Heart left ventricle (tissue), 16 donors: ENCODE results near the gene FAM114A1. TPM values are rescaled to one million over a fixed set of nuclear protein-coding genes. Genes with fewer than 3 reads are reported as not detected.

Experiments
- ATAC-seq, 4 donors: fragments of 200-7000 bp; cut with Tn5 transposase; one replicate each; pipeline ENCODE4 v1.9.1; 2020 to 2022; ENCODE audit warnings: moderate library complexity in 4 of 4, mild to moderate bottlenecking in 3 of 4, moderate number of reproducible peaks in 1 of 4
- DNase-seq, 5 donors: peaks; one replicate each; pipeline ENCODE4 v3.0.0-alpha.2; 2020
- H3K27ac ChIP-seq, 12 donors: fragments of 200-600 bp; sonication (generic) in 4 of 12; one replicate each; pipeline versions ENCODE4 v1.5.0 to v1.8.0; 2016 to 2022; ENCODE audit warnings: mild to moderate bottlenecking in 2 of 12
- H3K27me3 ChIP-seq, 9 donors: fragments of 200-600 bp; sonication (generic) in 2 of 9; one replicate each; pipeline versions ENCODE4 v1.5.1 to v1.8.0; 2016 to 2022; ENCODE audit warnings: mild to moderate bottlenecking in 3 of 9
- H3K36me3 ChIP-seq, 9 donors: fragments of 200-600 bp; sonication (generic) in 2 of 9; one replicate each; pipeline versions ENCODE4 v1.5.0 to v1.8.0; 2018 to 2022; ENCODE audit warnings: mild to moderate bottlenecking in 2 of 9
- H3K4me1 ChIP-seq, 12 donors: fragments of 200-600 bp; sonication (generic) in 4 of 12; one replicate each; pipeline versions ENCODE4 v1.5.0 to v1.8.0; 2016 to 2022; ENCODE audit warnings: mild to moderate bottlenecking in 3 of 12
- H3K4me3 ChIP-seq, 12 donors: fragments of 200-600 bp; sonication (generic) in 4 of 12; one replicate each; pipeline versions ENCODE4 v1.5.0 to v1.8.0; 2017 to 2022; ENCODE audit warnings: mild to moderate bottlenecking in 9 of 12, moderate library complexity in 4 of 12
- H3K9me3 ChIP-seq, 12 donors: fragments of 200-600 bp; sonication (generic) in 4 of 12; one replicate each; pipeline versions ENCODE4 v1.5.0 to v1.8.0; 2016 to 2022; ENCODE audit warnings: mild to moderate bottlenecking in 1 of 12
- POLR2A ChIP-seq, 2 donors: fragments of 450-650 bp; IDR thresholded peaks; one replicate each; pipeline ENCODE4 v1.6.1; 2017; ENCODE audit warnings: antibody characterized with exemption in 2 of 2, mild to moderate bottlenecking in 2 of 2, moderate library complexity in 2 of 2
- whole genome bisulfite sequencing, 4 donors: extraction: QIAGEN DNeasy Blood & Tissue Kit in 2 of 4; methylation state at CpG; one replicate each; pipeline versions ENCODE4 v1.1.5 to v1.1.7; 2013 to 2018; 5-methylcytosine and 5-hydroxymethylcytosine counted together
- intact Hi-C, 10 donors: fragments of 100-400 bp; cut with DNase I; formaldehyde crosslinking; loops; one replicate each; pipeline versions ENCODE4 v1.11.1 to v1.14.2; 2022
- polyA plus RNA-seq, 2 donors: library from polyadenylated mRNA; stranded (reverse); fragments of 200-250 nt; gene quantifications; one replicate each; pipeline ENCODE4 v1.2.3, GENCODE V29; 2013
- total RNA-seq, 9 donors: library from RNA; depleted of rRNA in 2 of 9; stranded (reverse); fragments of >200 nt in 2 of 9; fragmentation: NEBNext Ultra II Directional in 3 of 9; extraction: Animal tissue kit (Norgen Biotek cat#: 25700) in 3 of 9; gene quantifications; one replicate each; pipeline versions ENCODE4 v1.1.0 to v1.2.4, GENCODE V29; 2016 to 2023
- TF ChIP-seq, protein P1 (sequence below), 12 donors: fragments of 200-600 bp; sonication (generic) in 4 of 12; IDR thresholded peaks; one replicate each; pipeline versions ENCODE4 v1.5.0 to v1.8.0; 2018 to 2022; ENCODE audit warnings: antibody characterized with exemption in 12 of 12, mild to moderate bottlenecking in 5 of 12
- donor health status: ischemic (EF 13 %, LVEDD 7.1; RV severe dilation, severe dysfunction).
- donor health status: healthy with polysubstance abuse.
- donor health status: DM: no; HTN: yes; CAD: no.
- donor health status: DM: no; HTN: no; CAD: no.
- donor health status: ischemic (EF 25% LVEDD 6.9; RV normal size, moderate dysfunction).
- donor health status: ischemic (EF 25% LVEDD 5.7; RV mildly dilated, moderate dysfunction).
- donor health status: healthy.
- donor health status: DM: yes; HTN: yes; CAD: no.
- donor health status: ischemic (EF 35%, LVEDD 5.7; RV mildly dilated, moderate dysfunction).
- donor health status: nonischemic (EF 11% LVEDD 7.7; RV severe dilation, severe dysfunction).
- donor health status: DM: yes; HTN: yes; CAD: no.
- donor health status: PGD.
- donor health status: ischemic (EF 29% LVEDD 5.4; RV normal size, mild dysfunction).
- donor health status: nonischemic (EF 23%, LVEDD 6.1; RV moderate dilation, normal function).

Gene FAM114A1
- total and polyA plus RNA-seq, 11 donors = 6.0 to 41.5 (median 23.2) TPM

DNA sequence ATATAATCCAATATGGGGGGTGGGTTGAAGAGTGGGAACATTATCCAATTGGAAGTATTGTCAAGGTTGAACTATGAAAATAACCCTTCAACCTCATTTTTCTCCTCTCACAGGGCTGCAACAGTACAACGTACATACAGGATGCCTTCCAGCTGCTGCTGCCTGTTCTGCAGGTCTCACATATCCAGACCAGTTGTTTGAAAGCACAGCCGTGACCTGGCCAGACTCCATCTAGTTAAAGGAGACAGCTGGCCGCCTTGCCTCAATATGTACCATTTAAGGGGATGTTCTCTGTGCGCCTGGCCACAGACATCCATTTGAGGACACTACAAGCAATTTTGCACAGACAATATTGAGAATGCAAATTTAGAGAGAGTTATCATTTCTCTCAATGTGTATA lies 75.7 kb downstream of the FAM114A1 start:
- no peak for TF ChIP-seq POLR2A (IDR thresholded peaks at IDR 0.05)
- TF ChIP-seq, protein P1, sequence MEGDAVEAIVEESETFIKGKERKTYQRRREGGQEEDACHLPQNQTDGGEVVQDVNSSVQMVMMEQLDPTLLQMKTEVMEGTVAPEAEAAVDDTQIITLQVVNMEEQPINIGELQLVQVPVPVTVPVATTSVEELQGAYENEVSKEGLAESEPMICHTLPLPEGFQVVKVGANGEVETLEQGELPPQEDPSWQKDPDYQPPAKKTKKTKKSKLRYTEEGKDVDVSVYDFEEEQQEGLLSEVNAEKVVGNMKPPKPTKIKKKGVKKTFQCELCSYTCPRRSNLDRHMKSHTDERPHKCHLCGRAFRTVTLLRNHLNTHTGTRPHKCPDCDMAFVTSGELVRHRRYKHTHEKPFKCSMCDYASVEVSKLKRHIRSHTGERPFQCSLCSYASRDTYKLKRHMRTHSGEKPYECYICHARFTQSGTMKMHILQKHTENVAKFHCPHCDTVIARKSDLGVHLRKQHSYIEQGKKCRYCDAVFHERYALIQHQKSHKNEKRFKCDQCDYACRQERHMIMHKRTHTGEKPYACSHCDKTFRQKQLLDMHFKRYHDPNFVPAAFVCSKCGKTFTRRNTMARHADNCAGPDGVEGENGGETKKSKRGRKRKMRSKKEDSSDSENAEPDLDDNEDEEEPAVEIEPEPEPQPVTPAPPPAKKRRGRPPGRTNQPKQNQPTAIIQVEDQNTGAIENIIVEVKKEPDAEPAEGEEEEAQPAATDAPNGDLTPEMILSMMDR (IDR thresholded peaks at IDR 0.05) = no peak
- peak overlapping the region in 1 of 12 donors; percentile 83 for H3K27ac ChIP-seq
- ATAC-seq (peak in 3 of 4 donors; percentile 59 to 84 (median 63)), DNase-seq (peak; percentile 22 to 75 (median 59))
- 69 to 83% (median 80%) methylated on average over 4 of the region's 4 CpGs for WGBS, 4 donors
- intact Hi-C loops = loop anchor here in 2 of 10 donors (10.0 kb wide), 1 partner anchor 101 kb away; no protein-coding TSS in a partner anchor
- H3K36me3 ChIP-seq = peaks cover 0 to 72% (median 56%) of the 10 kb centered on the region in 9 donors
- H3K27me3 ChIP-seq = no peaks in the 10 kb centered on the region
- H3K4me3 ChIP-seq = no peak overlapping the region
- H3K4me1 ChIP-seq = peaks cover 0 to 14% (median 0%) of the 10 kb centered on the region in 12 donors
- no peaks in the 10 kb centered on the region for H3K9me3 ChIP-seq

DNA sequence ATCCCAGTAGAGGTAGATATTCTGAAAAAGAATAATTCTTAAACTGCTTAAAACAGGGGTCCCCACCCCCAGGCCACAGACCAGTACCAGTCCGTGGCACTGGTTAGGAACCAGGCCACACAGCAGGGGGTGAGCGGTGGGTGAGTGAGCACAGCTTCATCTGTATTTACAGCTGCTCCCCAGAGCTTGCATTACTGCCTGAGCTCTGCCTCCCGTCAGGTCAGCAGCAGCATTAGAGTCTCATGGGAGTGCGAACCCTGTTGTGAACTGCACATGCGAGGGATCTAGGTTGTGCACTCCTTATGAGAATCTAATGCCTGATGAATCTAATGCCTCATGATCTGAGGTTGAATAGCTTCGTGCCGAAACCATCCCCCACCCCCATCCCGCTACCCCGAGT lies 76.8 kb downstream of the FAM114A1 start:
- 84 to 97% (median 95%) methylated on average over 9 of the region's 9 CpGs for WGBS, 4 donors
- peaks cover 0 to 25% (median 0%) of the 10 kb centered on the region in 12 donors for H3K4me1 ChIP-seq
- H3K4me3 ChIP-seq = no peak overlapping the region
- peaks cover 0 to 61% (median 45%) of the 10 kb centered on the region in 9 donors for H3K36me3 ChIP-seq
- intact Hi-C loops = loop anchor here in 2 of 10 donors (10.0 kb wide), 1 partner anchor 100 kb away; no protein-coding TSS in a partner anchor
- H3K27me3 ChIP-seq = no peaks in the 10 kb centered on the region
- DNase-seq (no peak), ATAC-seq (no peak)
- H3K27ac ChIP-seq = peak overlapping the region in 1 of 12 donors; percentile 83
- TF ChIP-seq POLR2A (IDR thresholded peaks at IDR 0.05) = no peak
- TF ChIP-seq, protein P1 (IDR thresholded peaks at IDR 0.05) = no peak
- H3K9me3 ChIP-seq = no peaks in the 10 kb centered on the region

DNA sequence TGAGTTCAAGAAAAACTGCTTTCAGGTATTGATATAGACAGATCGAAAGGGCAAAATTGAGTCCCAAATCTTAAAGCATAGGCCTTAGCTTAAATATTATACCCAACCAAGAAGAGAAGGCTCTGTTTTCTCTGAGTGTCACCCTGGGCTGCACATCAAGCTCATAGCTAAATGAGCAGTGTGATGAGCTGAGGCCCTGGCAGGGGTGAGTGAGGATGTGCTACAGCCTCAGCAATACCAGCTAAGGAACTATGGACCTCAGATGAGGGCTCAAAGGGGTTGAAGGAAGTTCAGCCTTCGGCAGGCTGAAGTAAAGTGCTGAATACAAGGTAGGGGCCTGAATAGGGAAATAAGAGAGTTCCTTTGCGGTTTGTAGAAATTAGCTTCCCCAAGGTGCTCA lies 79.3 kb downstream of the FAM114A1 start:
- H3K9me3 ChIP-seq = no peaks in the 10 kb centered on the region
- H3K27ac ChIP-seq = peak overlapping the region in 1 of 12 donors; percentile 80
- H3K27me3 ChIP-seq = no peaks in the 10 kb centered on the region
- DNase-seq (no peak), ATAC-seq (no peak)
- TF ChIP-seq, protein P1 (IDR thresholded peaks at IDR 0.05) = no peak
- no peak for TF ChIP-seq POLR2A (IDR thresholded peaks at IDR 0.05)
- H3K4me1 ChIP-seq = peaks cover 0 to 14% (median 0%) of the 10 kb centered on the region in 12 donors
- 80 to 89% (median 87%) methylated on average over 3 of the region's 3 CpGs for WGBS, 4 donors
- no peak overlapping the region for H3K4me3 ChIP-seq
- peaks cover 0 to 37% (median 27%) of the 10 kb centered on the region in 9 donors for H3K36me3 ChIP-seq
- intact Hi-C loops = loop anchor here in 2 of 10 donors (10.0 kb wide), 1 partner anchor 98 kb away; no protein-coding TSS in a partner anchor

DNA sequence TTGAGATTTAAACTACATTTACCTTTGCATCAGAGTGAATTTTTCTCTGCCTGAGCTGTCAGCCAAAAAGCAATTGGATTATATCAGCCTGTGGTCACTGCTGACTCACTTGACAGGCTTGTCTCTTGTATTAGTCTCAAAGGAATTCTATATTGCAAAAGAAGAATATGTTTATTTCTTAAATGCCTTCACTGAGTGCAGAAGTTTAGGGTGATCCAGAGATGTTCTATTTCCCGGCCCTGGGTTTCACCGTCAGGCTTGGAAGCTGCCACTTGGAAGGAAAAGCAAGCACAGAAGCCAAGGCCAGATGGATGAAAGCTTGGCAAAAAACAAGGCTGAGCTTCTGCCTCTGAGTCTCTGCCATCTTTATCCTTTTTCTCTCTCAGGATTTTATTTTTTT lies 80.9 kb downstream of the FAM114A1 start:
- DNase-seq = peak in 1 of 5 donors; percentile 32
- Histone ChIP-seq H3K36me3 (peaks cover 0 to 26% (median 14%) of the 10 kb centered on the region in 9 donors), H3K27me3 (no peaks in the 10 kb centered on the region), H3K4me3 (no peak overlapping the region), H3K27ac (peak overlapping the region in 1 of 12 donors; percentile 80), H3K9me3 (no peaks in the 10 kb centered on the region), H3K4me1 (peaks cover 0 to 14% (median 0%) of the 10 kb centered on the region in 12 donors)
- peak; percentile 32 to 86 (median 68) for ATAC-seq
- intact Hi-C loops = loop anchor here in 2 of 10 donors (10.0 kb wide), 1 partner anchor 96 kb away; no protein-coding TSS in a partner anchor
- TF ChIP-seq, protein P1 (IDR thresholded peaks at IDR 0.05) = no peak
- TF ChIP-seq POLR2A (IDR thresholded peaks at IDR 0.05) = no peak
- WGBS, 4 donors = 39 to 68% (median 44%) methylated on average over 2 of the region's 2 CpGs
